B cell (primary cell): ENCODE results near the gene RAB31. TPM values are rescaled to one million over a fixed set of nuclear protein-coding genes. Genes with fewer than 3 reads are reported as not detected.

Source experiments
- ATAC-seq: fragments of 200-7000 bp; cut with Tn5 transposase; one replicate; pipeline ENCODE4 v1.10.0; 2021; ENCODE audit warnings: low read depth, mild to moderate bottlenecking, moderate number of reproducible peaks, moderate library complexity
- CTCF ChIA-PET: fragments of 350-600 bp; sonication (Branson Sonifier 250); formaldehyde crosslinking; loops from one replicate; lab custom pipeline; 2021; ENCODE audit warnings: antibody characterized with exemption, inconsistent platforms; lab: Charles Lee
- POLR2A ChIA-PET: fragments of 350-600 bp; sonication (Branson Sonifier 250); formaldehyde crosslinking; loops from one replicate; lab custom pipeline; 2021; ENCODE audit warnings: antibody characterized with exemption; lab: Charles Lee
- DNase-seq: peaks from one replicate; pipeline ENCODE4 v3.0.0; 2013
- H2AFZ ChIP-seq: 2 replicates; pipeline ENCODE4 v1.6.1; 2012; ENCODE audit warnings: mild to moderate bottlenecking, low read depth, low read length; ENCODE audit not compliant: insufficient read depth, poor library complexity, severe bottlenecking
- H3K27ac ChIP-seq, 2 donors: 1 replicate in 1 of 2; 2 replicates in 1 of 2; pipeline ENCODE4 v1.5.1; 2012 to 2013; ENCODE audit warnings: low read length in 2 of 2, mild to moderate bottlenecking in 2 of 2, moderate library complexity in 1 of 2
- H3K27me3 ChIP-seq, 4 experiments: fragments of 200-600 bp in 1 of 4; sonication (generic) in 1 of 4; replicated peaks in 1 of 4; 1 replicate in 2 of 4; 2 replicates in 2 of 4; pipeline versions ENCODE4 v1.6.1 to v1.7.0; 2013 to 2016; ENCODE audit warnings: low read length in 3 of 4, mild to moderate bottlenecking in 2 of 4, mixed read lengths in 1 of 4, moderate library complexity in 1 of 4; ENCODE audit not compliant: insufficient read depth in 4 of 4, control insufficient read depth in 3 of 4; ENCODE audit errors: control extremely low read depth in 1 of 4
- H3K36me3 ChIP-seq, 2 experiments: replicated peaks in 1 of 2; 1 replicate in 1 of 2; 2 replicates in 1 of 2; pipeline versions ENCODE4 v1.6.1 to v1.7.1; 2013; ENCODE audit warnings: low read length in 1 of 2; ENCODE audit not compliant: insufficient read depth in 2 of 2, control insufficient read depth in 1 of 2; ENCODE audit errors: control extremely low read depth in 1 of 2, extremely low read depth in 1 of 2
- H3K4me1 ChIP-seq, 2 donors: fragments of 200-600 bp in 1 of 2; sonication (generic) in 1 of 2; 1 replicate in 1 of 2; 2 replicates in 1 of 2; pipeline versions ENCODE4 v1.5.1 to v1.6.1; 2013 to 2017; ENCODE audit warnings: low read length in 2 of 2; ENCODE audit not compliant: control insufficient read depth in 2 of 2, insufficient read depth in 2 of 2
- H3K4me2 ChIP-seq: replicated peaks from 2 replicates; pipeline ENCODE3; 2012; ENCODE audit warnings: mild to moderate bottlenecking, low read depth, low read length; ENCODE audit not compliant: poor library complexity, severe bottlenecking
- H3K4me3 ChIP-seq, 5 experiments: fragments of 200-600 bp in 1 of 5; sonication (generic) in 1 of 5; 1 replicate in 3 of 5; 2 replicates in 2 of 5; pipeline versions ENCODE4 v1.5.1 to v1.7.0; 2011 to 2016; ENCODE audit warnings: low read length in 4 of 5, mild to moderate bottlenecking in 4 of 5, low read depth in 2 of 5, control low read depth in 1 of 5, moderate library complexity in 1 of 5; ENCODE audit not compliant: insufficient read depth in 1 of 5; ENCODE audit errors: control extremely low read depth in 1 of 5, extremely low read depth in 1 of 5
- H3K79me2 ChIP-seq: fragments of 200-600 bp; sonication (generic); one replicate; pipeline ENCODE4 v1.6.0; 2016; ENCODE audit warnings: low read length; ENCODE audit not compliant: control insufficient read depth, insufficient read depth
- H3K9ac ChIP-seq: fragments of 200-600 bp; sonication (generic); 2 replicates; pipeline ENCODE4 v1.6.1; 2017; ENCODE audit warnings: mild to moderate bottlenecking, low read length, moderate library complexity
- H3K9me3 ChIP-seq, 3 donors: one replicate each; pipeline versions ENCODE4 v1.6.1 to v1.7.1; 2013; ENCODE audit warnings: low read length in 2 of 3; ENCODE audit not compliant: control insufficient read depth in 2 of 3, insufficient read depth in 1 of 3; ENCODE audit errors: control extremely low read depth in 1 of 3
- H4K20me1 ChIP-seq: 2 replicates; pipeline ENCODE4 v1.6.0; 2012; ENCODE audit warnings: mild to moderate bottlenecking, low read length; ENCODE audit not compliant: insufficient read depth, control insufficient read depth, poor library complexity, severe bottlenecking
- H3K27ac Mint-ChIP-seq: one replicate; pipeline ENCODE4 v1.8.0; 2021; ENCODE audit warnings: mixed read lengths
- H3K27me3 Mint-ChIP-seq: one replicate; pipeline ENCODE4 v1.8.0; 2021; ENCODE audit warnings: mixed read lengths
- H3K4me1 Mint-ChIP-seq: one replicate; pipeline ENCODE4 v1.8.0; 2021; ENCODE audit warnings: mixed read lengths
- H3K4me3 Mint-ChIP-seq: one replicate; pipeline ENCODE4 v1.8.0; 2021; ENCODE audit warnings: mixed read lengths
- H3K9me3 Mint-ChIP-seq: one replicate; pipeline ENCODE4 v1.8.0; 2022; ENCODE audit warnings: mixed read lengths; ENCODE audit not compliant: insufficient read depth
- CTCF ChIP-seq: fragments of 200-600 bp; IDR thresholded peaks from one replicate; pipeline ENCODE4 v1.8.0; 2022; ENCODE audit warnings: antibody characterized with exemption, mild to moderate bottlenecking
- EZH2 ChIP-seq: IDR thresholded peaks from 2 replicates; pipeline ENCODE4 v1.6.1; 2012; ENCODE audit warnings: borderline replicate concordance, low read depth, mild to moderate bottlenecking, moderate library complexity, low read length; ENCODE audit not compliant: insufficient read depth, poor library complexity, severe bottlenecking
- WGBS: methylation state at CpG from one replicate; pipeline ENCODE4 v1.1.5; 2013; ENCODE audit warnings: missing lambda C conversion rate; ENCODE audit not compliant: insufficient coverage; 5-methylcytosine and 5-hydroxymethylcytosine counted together
- intact Hi-C: fragments of 100-400 bp; cut with micrococcal nuclease; formaldehyde crosslinking; loops from one replicate; pipeline ENCODE4 v1.10.0; 2022
- polyA plus RNA-seq: library from polyadenylated mRNA; depleted of rRNA; stranded (reverse); fragments of >200 nt; gene quantifications from 2 replicates; pipeline ENCODE4 v1.2.3, GENCODE V29; 2012
- total RNA-seq, 2 donors: library from RNA; stranded (reverse); fragments of 120-200 nt in 1 of 2; gene quantifications; 1 replicate in 1 of 2; 2 replicates in 1 of 2; pipeline versions ENCODE4 v1.2.3 to v1.2.4, GENCODE V29; 2013 to 2022

RAB31 gene
- total and polyA plus RNA-seq, 2 donors (not counting 1 experiment from before 2014, with no cell fraction given) = 15.5 to 44.6 TPM

DNA sequence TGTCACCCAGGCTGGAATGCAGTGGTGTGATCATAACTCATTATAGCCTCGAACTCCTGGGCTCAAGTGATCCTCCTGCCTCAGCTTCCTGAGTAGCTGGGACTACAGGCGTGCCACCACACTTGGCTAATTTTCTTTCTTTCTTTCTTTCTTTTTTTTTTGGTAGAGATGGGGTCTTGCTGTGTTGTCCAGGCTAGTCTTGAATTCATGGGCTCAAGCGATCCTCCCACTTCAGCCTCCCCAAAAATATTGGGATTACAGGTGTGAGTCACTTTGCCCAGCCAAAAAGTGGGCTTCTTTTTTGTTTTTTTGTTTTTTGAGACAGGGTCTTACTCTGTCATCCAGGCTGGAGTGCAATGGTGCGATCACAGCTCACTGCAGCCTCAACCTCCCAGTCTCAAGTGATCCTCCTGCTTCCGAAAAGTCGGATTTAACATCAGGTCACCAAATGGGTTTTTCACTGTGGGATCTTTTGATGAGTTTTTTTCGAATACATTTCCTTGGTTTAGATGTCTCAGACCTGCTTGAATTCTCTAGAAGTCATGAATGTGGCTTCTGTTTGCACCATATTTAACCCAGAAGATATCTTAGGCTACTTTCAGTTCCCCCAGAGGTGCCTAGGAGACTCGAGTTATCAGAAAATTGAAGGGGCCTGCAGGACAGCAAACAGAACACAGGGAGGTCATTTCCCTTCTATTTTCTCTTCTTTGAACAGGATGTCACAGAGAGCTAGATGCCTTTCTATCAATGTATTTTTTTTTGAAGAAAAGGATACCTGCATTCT is 8.9 kb downstream of the RAB31 start:
- ATAC-seq (peak; percentile 45), DNase-seq (no peak)
- Mint-ChIP-seq H3K27ac (peak overlapping the region; percentile 51), H3K27me3 (no peaks in the 10 kb centered on the region), H3K4me1 (peaks cover 55% of the 10 kb centered on the region), H3K9me3 (no peaks in the 10 kb centered on the region), H3K4me3 (peak overlapping the region; percentile 38)
- H3K4me1 ChIP-seq = peaks cover 28 to 46% of the 10 kb centered on the region in 2 donors
- H3K79me2 ChIP-seq = peaks cover 75% of the 10 kb centered on the region
- H3K27ac ChIP-seq = peak overlapping the region in 1 of 2 donors; percentile 2
- peak overlapping the region; percentile 41 for H3K4me2 ChIP-seq
- H2AFZ ChIP-seq = no peak overlapping the region
- intact Hi-C loops = no loop called here
- TF ChIP-seq EZH2 = no peak
- TF ChIP-seq CTCF = no peak
- H3K36me3 ChIP-seq = no peaks in the 10 kb centered on the region
- WGBS = 92% methylated on average over 3 of the region's 8 CpGs
- ChIA-PET POLR2A (no interaction called here), CTCF (interaction anchor here (0.6 to 1.3 kb wide), 2 partner anchors 9 to 18 kb away, joined by 3 read pairs; partner anchors contain the start of gene RAB31)
- peaks cover 4% of the 10 kb centered on the region for H4K20me1 ChIP-seq
- H3K4me3 ChIP-seq = no peak overlapping the region
- no peak overlapping the region for H3K9ac ChIP-seq
- no peaks in the 10 kb centered on the region for H3K9me3 ChIP-seq
- H3K27me3 ChIP-seq = no peaks in the 10 kb centered on the region

GRCh38 chr18:9719421-9719981 is 11.4 kb downstream of the RAB31 start:
- H3K4me2 ChIP-seq = no peak overlapping the region
- no peak overlapping the region for H3K4me3 ChIP-seq
- H3K36me3 ChIP-seq = peaks cover 0 to 5% of the 10 kb centered on the region in 2 experiments
- no peak overlapping the region for H3K9ac ChIP-seq
- H4K20me1 ChIP-seq = peaks cover 4% of the 10 kb centered on the region
- CTCF ChIA-PET = no interaction called here
- H3K27ac ChIP-seq = no peak overlapping the region
- no peaks in the 10 kb centered on the region for H3K27me3 ChIP-seq
- Mint-ChIP-seq H3K4me1 (peaks cover 37% of the 10 kb centered on the region), H3K4me3 (no peak overlapping the region), H3K27ac (no peak overlapping the region), H3K27me3 (no peaks in the 10 kb centered on the region), H3K9me3 (no peaks in the 10 kb centered on the region)
- H3K79me2 ChIP-seq = peaks cover 54% of the 10 kb centered on the region
- H3K4me1 ChIP-seq = peaks cover 18 to 33% of the 10 kb centered on the region in 2 donors
- H3K9me3 ChIP-seq = no peaks in the 10 kb centered on the region
- intact Hi-C loops = no loop called here
- POLR2A ChIA-PET = no interaction called here
- WGBS = 98% methylated on average over 12 of the region's 12 CpGs
- DNase-seq (no peak), ATAC-seq (no peak)
- TF ChIP-seq CTCF (no peak), EZH2 (no peak)
- no peak overlapping the region for H2AFZ ChIP-seq
